ENCODE data around the gene PPP6R2.

DNA sequence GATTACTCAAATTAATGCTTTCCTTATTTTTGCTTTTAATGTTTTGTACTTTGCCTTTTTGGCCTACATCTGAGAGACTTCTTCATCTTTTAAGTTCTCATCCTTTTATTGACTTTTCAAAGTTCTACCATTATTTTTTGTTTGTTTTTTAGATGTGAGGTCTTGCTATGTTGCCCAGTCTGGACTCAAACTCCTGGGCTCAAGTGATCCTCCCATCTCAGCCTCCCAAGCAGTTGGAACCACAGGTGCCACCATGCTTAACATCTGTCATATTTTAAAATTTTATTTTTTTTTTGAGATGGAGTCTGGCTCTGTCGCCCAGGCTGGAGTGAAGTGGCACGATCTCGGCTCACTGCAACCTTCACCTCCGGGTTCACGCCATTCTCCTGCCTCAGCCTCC, 57.8 kb downstream of the PPP6R2 start:
- TF ChIP-seq, protein P1, sequence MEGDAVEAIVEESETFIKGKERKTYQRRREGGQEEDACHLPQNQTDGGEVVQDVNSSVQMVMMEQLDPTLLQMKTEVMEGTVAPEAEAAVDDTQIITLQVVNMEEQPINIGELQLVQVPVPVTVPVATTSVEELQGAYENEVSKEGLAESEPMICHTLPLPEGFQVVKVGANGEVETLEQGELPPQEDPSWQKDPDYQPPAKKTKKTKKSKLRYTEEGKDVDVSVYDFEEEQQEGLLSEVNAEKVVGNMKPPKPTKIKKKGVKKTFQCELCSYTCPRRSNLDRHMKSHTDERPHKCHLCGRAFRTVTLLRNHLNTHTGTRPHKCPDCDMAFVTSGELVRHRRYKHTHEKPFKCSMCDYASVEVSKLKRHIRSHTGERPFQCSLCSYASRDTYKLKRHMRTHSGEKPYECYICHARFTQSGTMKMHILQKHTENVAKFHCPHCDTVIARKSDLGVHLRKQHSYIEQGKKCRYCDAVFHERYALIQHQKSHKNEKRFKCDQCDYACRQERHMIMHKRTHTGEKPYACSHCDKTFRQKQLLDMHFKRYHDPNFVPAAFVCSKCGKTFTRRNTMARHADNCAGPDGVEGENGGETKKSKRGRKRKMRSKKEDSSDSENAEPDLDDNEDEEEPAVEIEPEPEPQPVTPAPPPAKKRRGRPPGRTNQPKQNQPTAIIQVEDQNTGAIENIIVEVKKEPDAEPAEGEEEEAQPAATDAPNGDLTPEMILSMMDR (IDR thresholded peaks at IDR 0.05): no peak
- TF ChIP-seq POLR2A (IDR thresholded peaks at IDR 0.05): no peak
